GM23338 (cell line): Measurements from ENCODE around the gene KCNK10. TPM values are rescaled to one million over a fixed set of nuclear protein-coding genes. Genes with fewer than 3 reads are reported as not detected.

Experiments used
- ATAC-seq: fragments of 200-7000 bp; cut with Tn5 transposase; 3 replicates; pipeline ENCODE4 v1.9.1; 2020
- DNase-seq: peaks from one replicate; pipeline ENCODE4 v3.0.0-alpha.2; 2015; ENCODE audit warnings: low spot score
- H2AFZ ChIP-seq: fragments of 200-600 bp; sonication (generic); 2 replicates; pipeline ENCODE4 v1.8.0; 2016; ENCODE audit warnings: antibody characterized with exemption, mild to moderate bottlenecking, moderate library complexity
- H3F3A ChIP-seq: fragments of 200-600 bp; sonication (generic); replicated peaks from 2 replicates; pipeline ENCODE4 v1.8.0; 2017; ENCODE audit warnings: antibody characterized with exemption, mixed run types, low read depth
- H3K27ac ChIP-seq: fragments of 200-600 bp; sonication (generic); 2 replicates; pipeline ENCODE4 v1.6.1; 2016; ENCODE audit warnings: low read depth
- H3K27me3 ChIP-seq: fragments of 200-600 bp; sonication (generic); 2 replicates; pipeline ENCODE4 v1.8.0; 2016; ENCODE audit warnings: mild to moderate bottlenecking, mixed run types, moderate library complexity; ENCODE audit not compliant: insufficient read depth
- H3K36me3 ChIP-seq: fragments of 200-600 bp; sonication (generic); 2 replicates; pipeline ENCODE4 v1.8.0; 2016; ENCODE audit warnings: mild to moderate bottlenecking; ENCODE audit not compliant: insufficient read depth
- H3K4me1 ChIP-seq: fragments of 200-600 bp; sonication (generic); 2 replicates; pipeline ENCODE4 v1.8.0; 2016; ENCODE audit warnings: mild to moderate bottlenecking, moderate library complexity; ENCODE audit not compliant: insufficient read depth
- H3K4me2 ChIP-seq: fragments of 200-600 bp; sonication (generic); 2 replicates; pipeline ENCODE4 v1.7.1; 2017; ENCODE audit warnings: mixed run types
- H3K4me3 ChIP-seq: fragments of 200-600 bp; sonication (generic); 2 replicates; pipeline ENCODE4 v1.6.1; 2016; ENCODE audit warnings: mixed run types
- H3K79me2 ChIP-seq: fragments of 200-600 bp; sonication (generic); replicated peaks from 2 replicates; pipeline ENCODE4 v1.8.0; 2017; ENCODE audit warnings: mild to moderate bottlenecking; ENCODE audit not compliant: insufficient read depth
- H3K9me2 ChIP-seq: fragments of 200-600 bp; sonication (generic); 2 replicates; pipeline ENCODE4 v1.8.0; 2017; ENCODE audit not compliant: insufficient read depth
- H4K20me1 ChIP-seq: fragments of 200-600 bp; sonication (generic); replicated peaks from 2 replicates; pipeline ENCODE4 v1.8.0; 2017; ENCODE audit warnings: mild to moderate bottlenecking; ENCODE audit not compliant: insufficient read depth
- H3K27ac Mint-ChIP-seq: 2 replicates; pipeline ENCODE4 v1.8.0; 2020; ENCODE audit warnings: inconsistent platforms, mild to moderate bottlenecking, moderate library complexity, mixed read lengths
- H3K27me3 Mint-ChIP-seq: 3 replicates; pipeline ENCODE4 v1.8.0; 2022; ENCODE audit warnings: low read depth, mild to moderate bottlenecking, moderate library complexity, mixed read lengths, inconsistent platforms; ENCODE audit not compliant: insufficient read depth, poor library complexity
- H3K36me3 Mint-ChIP-seq: 3 replicates; pipeline ENCODE4 v1.8.0; 2021; ENCODE audit warnings: low read depth, mild to moderate bottlenecking, inconsistent platforms, moderate library complexity, mixed read lengths
- H3K4me1 Mint-ChIP-seq: 3 replicates; pipeline ENCODE4 v1.8.0; 2020; ENCODE audit warnings: mild to moderate bottlenecking, inconsistent platforms, mixed read lengths
- H3K4me3 Mint-ChIP-seq: 3 replicates; pipeline ENCODE4 v1.8.0; 2021; ENCODE audit warnings: moderate library complexity, mild to moderate bottlenecking, inconsistent platforms, mixed read lengths
- H3K9me3 Mint-ChIP-seq: 3 replicates; pipeline ENCODE4 v1.8.0; 2020; ENCODE audit warnings: moderate library complexity, mild to moderate bottlenecking, inconsistent platforms, mixed read lengths
- CREB1 ChIP-seq: fragments of 250-450 bp; sonication (Bioruptor Pico); IDR thresholded peaks from 2 replicates; pipeline ENCODE4 v1.5.0; 2020; ENCODE audit warnings: low read depth, mild to moderate bottlenecking, moderate library complexity
- EZH2 ChIP-seq: fragments of 200-600 bp; sonication (generic); IDR thresholded peaks from one replicate; pipeline ENCODE4 v1.8.0; 2017; ENCODE audit warnings: antibody characterized with exemption, mild to moderate bottlenecking, low read depth; ENCODE audit not compliant: unreplicated experiment
- EZH2phosphoT487 ChIP-seq: fragments of 200-600 bp; sonication (generic); IDR thresholded peaks from one replicate; pipeline ENCODE4 v1.8.1; 2018; ENCODE audit warnings: antibody characterized with exemption; ENCODE audit not compliant: unreplicated experiment
- POLR2AphosphoS5 ChIP-seq: IDR thresholded peaks from 2 replicates; pipeline ENCODE4 v1.6.1; 2016; ENCODE audit warnings: antibody characterized with exemption, low read depth
- STAT1 ChIP-seq: IDR thresholded peaks from one replicate; pipeline ENCODE4 v1.6.1; 2016; ENCODE audit warnings: antibody characterized with exemption; ENCODE audit not compliant: unreplicated experiment
- polyA plus RNA-seq: library from polyadenylated mRNA; unstranded; fragments of >200 nt; fragmentation: Nextera tagmentation; extraction: Ambion mirVana; gene quantifications from 2 replicates; pipeline ENCODE4 v1.2.1, GENCODE V29; 2016
- total RNA-seq: library from RNA; depleted of rRNA; stranded (reverse); fragments of >200 nt; shearing (Covaris generic); gene quantifications from 2 replicates; pipeline ENCODE4 v1.2.3, GENCODE V29; 2014
- TF ChIP-seq, protein P1 (sequence below): IDR thresholded peaks from one replicate; pipeline ENCODE4 v1.6.1; 2018; ENCODE audit warnings: antibody characterized with exemption; ENCODE audit not compliant: unreplicated experiment
- TF ChIP-seq, protein P2 (sequence below), 2 experiments: fragments of 200-600 bp in 1 of 2; sonication (generic) in 1 of 2; conservative IDR thresholded peaks; 2 replicates each; pipeline versions ENCODE4 v1.5.1 to v1.6.1; 2016 to 2017; ENCODE audit warnings: antibody characterized with exemption in 2 of 2, low read depth in 2 of 2, mild to moderate bottlenecking in 2 of 2, moderate library complexity in 1 of 2
- TF ChIP-seq, protein P3 (sequence below): IDR thresholded peaks from 2 replicates; pipeline ENCODE4 v1.6.1; 2016; ENCODE audit warnings: antibody characterized with exemption

Gene KCNK10
- total and polyA plus RNA-seq, 2 experiments from 2014 or later = 0.29 to 1.0 TPM

DNA sequence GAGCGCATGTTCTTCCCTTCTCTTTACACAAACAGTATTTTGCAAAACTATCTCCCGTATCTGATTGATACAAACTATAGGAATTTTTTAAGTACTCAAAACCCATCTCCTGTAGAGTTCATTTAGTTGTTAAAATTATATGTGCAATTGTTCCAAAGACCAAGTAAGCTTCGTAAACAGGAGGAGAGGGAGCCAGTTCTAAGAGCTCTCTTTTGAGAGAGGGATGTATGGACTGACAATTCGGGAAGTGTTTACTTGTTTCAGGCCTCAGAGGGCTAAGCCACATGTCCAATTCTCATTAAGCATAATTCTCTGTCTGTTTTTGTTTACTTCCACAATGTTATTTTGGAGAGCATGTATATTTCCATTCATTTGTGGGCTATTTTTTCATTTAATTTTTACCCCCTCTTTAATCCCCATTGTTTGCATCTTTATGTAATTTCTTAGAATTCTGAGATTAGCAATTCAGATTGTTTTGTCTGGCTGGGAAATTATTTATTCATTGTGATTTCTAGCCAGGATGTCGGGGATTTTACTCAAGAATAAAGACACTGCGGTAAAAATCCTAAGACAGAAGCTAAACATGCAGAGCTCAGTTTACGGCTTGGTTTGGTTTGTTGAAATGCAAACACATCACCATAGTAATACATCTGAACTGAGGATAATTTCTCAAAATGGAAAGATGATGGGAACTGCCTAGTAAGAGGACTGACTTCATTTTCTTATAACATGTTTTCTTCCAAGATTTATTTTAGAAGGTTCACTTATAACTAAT is 126.8 kb downstream of the KCNK10 start:
- ATAC-seq (no peak), DNase-seq (no peak)
- Histone ChIP-seq H3K27ac (no peak overlapping the region), H3K36me3 (no peaks in the 10 kb centered on the region), H3F3A (no peaks in the 10 kb centered on the region), H3K27me3 (no peaks in the 10 kb centered on the region), H3K4me3 (no peak overlapping the region), H3K9me2 (no peaks in the 10 kb centered on the region), H3K79me2 (no peaks in the 10 kb centered on the region), H3K4me1 (peaks cover 17% of the 10 kb centered on the region), H2AFZ (no peak overlapping the region), H3K4me2 (no peak overlapping the region), H4K20me1 (no peaks in the 10 kb centered on the region)
- TF ChIP-seq STAT1 (no peak), CREB1 (CRISPR knock-in tag) (no peak), POLR2AphosphoS5 (no peak), EZH2 (no peak)
- Mint-ChIP-seq H3K9me3 (no peaks in the 10 kb centered on the region), H3K27ac (no peak overlapping the region; the same call in 1 of the 2 replicates), H3K4me3 (no peak overlapping the region), H3K4me1 (peaks cover 32% of the 10 kb centered on the region), H3K27me3 (peaks cover under 1% of the 10 kb centered on the region), H3K36me3 (no peaks in the 10 kb centered on the region)

DNA sequence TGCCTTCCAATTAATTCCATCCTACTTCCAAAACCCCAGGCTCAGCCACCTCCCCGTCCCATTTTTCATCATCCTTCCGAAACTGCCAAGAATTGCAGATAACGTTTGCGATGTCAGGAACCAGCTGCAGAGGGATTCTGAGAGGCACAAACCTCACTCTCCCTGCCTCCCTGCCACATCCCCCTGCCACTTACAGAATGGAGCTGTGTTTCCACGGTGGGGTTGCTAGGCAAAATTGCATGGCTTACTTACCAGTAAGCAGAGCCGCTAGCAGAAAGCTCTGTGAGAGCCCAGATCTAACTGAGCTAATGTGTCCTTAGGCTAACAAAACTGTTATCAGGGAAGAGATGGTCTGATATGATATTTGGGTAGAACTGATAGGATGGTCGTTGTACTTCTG is 127.4 kb downstream of the KCNK10 start:
- no peaks in the 10 kb centered on the region for H4K20me1 ChIP-seq
- no peaks in the 10 kb centered on the region for H3K9me2 ChIP-seq
- H3K4me2 ChIP-seq = no peak overlapping the region
- no peaks in the 10 kb centered on the region for H3F3A ChIP-seq
- DNase-seq (peak; percentile 48), ATAC-seq (peak; percentile 80)
- no peaks in the 10 kb centered on the region for H3K36me3 ChIP-seq
- Mint-ChIP-seq H3K4me3 (no peak overlapping the region), H3K36me3 (no peaks in the 10 kb centered on the region), H3K4me1 (peaks cover 36% of the 10 kb centered on the region), H3K27me3 (peaks cover 2% of the 10 kb centered on the region), H3K27ac (no peak overlapping the region; the same call in 1 of the 2 replicates), H3K9me3 (no peaks in the 10 kb centered on the region; the same call in 2 of the 3 replicates)
- no peak overlapping the region for H2AFZ ChIP-seq
- no peak overlapping the region for H3K27ac ChIP-seq
- no peaks in the 10 kb centered on the region for H3K27me3 ChIP-seq
- TF ChIP-seq, protein P1, sequence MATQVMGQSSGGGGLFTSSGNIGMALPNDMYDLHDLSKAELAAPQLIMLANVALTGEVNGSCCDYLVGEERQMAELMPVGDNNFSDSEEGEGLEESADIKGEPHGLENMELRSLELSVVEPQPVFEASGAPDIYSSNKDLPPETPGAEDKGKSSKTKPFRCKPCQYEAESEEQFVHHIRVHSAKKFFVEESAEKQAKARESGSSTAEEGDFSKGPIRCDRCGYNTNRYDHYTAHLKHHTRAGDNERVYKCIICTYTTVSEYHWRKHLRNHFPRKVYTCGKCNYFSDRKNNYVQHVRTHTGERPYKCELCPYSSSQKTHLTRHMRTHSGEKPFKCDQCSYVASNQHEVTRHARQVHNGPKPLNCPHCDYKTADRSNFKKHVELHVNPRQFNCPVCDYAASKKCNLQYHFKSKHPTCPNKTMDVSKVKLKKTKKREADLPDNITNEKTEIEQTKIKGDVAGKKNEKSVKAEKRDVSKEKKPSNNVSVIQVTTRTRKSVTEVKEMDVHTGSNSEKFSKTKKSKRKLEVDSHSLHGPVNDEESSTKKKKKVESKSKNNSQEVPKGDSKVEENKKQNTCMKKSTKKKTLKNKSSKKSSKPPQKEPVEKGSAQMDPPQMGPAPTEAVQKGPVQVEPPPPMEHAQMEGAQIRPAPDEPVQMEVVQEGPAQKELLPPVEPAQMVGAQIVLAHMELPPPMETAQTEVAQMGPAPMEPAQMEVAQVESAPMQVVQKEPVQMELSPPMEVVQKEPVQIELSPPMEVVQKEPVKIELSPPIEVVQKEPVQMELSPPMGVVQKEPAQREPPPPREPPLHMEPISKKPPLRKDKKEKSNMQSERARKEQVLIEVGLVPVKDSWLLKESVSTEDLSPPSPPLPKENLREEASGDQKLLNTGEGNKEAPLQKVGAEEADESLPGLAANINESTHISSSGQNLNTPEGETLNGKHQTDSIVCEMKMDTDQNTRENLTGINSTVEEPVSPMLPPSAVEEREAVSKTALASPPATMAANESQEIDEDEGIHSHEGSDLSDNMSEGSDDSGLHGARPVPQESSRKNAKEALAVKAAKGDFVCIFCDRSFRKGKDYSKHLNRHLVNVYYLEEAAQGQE = no peak
- TF ChIP-seq EZH2phosphoT487 = no peak
- TF ChIP-seq, protein P2, sequence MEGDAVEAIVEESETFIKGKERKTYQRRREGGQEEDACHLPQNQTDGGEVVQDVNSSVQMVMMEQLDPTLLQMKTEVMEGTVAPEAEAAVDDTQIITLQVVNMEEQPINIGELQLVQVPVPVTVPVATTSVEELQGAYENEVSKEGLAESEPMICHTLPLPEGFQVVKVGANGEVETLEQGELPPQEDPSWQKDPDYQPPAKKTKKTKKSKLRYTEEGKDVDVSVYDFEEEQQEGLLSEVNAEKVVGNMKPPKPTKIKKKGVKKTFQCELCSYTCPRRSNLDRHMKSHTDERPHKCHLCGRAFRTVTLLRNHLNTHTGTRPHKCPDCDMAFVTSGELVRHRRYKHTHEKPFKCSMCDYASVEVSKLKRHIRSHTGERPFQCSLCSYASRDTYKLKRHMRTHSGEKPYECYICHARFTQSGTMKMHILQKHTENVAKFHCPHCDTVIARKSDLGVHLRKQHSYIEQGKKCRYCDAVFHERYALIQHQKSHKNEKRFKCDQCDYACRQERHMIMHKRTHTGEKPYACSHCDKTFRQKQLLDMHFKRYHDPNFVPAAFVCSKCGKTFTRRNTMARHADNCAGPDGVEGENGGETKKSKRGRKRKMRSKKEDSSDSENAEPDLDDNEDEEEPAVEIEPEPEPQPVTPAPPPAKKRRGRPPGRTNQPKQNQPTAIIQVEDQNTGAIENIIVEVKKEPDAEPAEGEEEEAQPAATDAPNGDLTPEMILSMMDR (conservative IDR thresholded peaks at IDR 0.05; ENCODE audit: low read depth in 2 of 2) = no peak
- TF ChIP-seq, protein P3, sequence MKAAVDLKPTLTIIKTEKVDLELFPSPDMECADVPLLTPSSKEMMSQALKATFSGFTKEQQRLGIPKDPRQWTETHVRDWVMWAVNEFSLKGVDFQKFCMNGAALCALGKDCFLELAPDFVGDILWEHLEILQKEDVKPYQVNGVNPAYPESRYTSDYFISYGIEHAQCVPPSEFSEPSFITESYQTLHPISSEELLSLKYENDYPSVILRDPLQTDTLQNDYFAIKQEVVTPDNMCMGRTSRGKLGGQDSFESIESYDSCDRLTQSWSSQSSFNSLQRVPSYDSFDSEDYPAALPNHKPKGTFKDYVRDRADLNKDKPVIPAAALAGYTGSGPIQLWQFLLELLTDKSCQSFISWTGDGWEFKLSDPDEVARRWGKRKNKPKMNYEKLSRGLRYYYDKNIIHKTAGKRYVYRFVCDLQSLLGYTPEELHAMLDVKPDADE = no peak
- no peak overlapping the region for H3K4me3 ChIP-seq
- H3K79me2 ChIP-seq = no peaks in the 10 kb centered on the region
- peaks cover 18% of the 10 kb centered on the region for H3K4me1 ChIP-seq
